Measurements from ENCODE around the gene C8A. TPM values are rescaled to one million over a fixed set of nuclear protein-coding genes. Genes with fewer than 3 reads are reported as not detected.

Gene C8A
- total and polyA plus RNA-seq, 10 of the 15 experiments (the other 5 are each of a cell fraction or from before 2014, with no cell fraction given): not detected

DNA sequence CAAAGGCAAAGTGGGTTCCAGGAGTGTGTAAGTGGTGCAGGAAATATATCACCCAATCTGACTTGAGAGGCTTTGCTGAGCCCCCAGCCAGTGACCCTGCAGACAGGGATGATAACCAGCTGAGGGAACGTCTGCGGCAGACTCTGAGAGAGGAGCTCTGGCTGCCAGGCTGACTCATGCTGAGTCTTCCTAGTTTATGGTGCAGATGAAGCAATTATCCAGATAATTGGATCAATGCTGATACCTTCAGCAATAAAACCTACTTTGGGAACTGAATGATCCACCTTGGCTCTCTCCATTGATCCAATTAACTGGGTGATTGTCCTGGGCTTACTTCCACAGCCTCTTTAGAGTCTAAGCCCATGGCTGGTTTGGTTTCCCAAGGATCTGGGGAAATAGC, 103.9 kb downstream of the C8A start:
- Histone ChIP-seq H4K20me1 (ENCODE audit: control insufficient read depth, insufficient read depth) (no peaks in the 10 kb centered on the region), H3K36me3 (ENCODE audit: control insufficient read depth in 2 of 2, insufficient read depth in 2 of 2, low read length in 1 of 2) (no peaks in the 10 kb centered on the region), H3K9ac (ENCODE audit: control insufficient read depth, insufficient read depth, low read length) (no peak overlapping the region), H2AFZ (ENCODE audit: control insufficient read depth, low read depth, low read length) (no peak overlapping the region), H3K79me2 (ENCODE audit: control insufficient read depth, insufficient read depth, low read length) (no peaks in the 10 kb centered on the region), H3K4me2 (ENCODE audit: control insufficient read depth, insufficient read depth) (no peak overlapping the region), H3K27me3 (replicated peaks in 1 of 2; ENCODE audit: control insufficient read depth in 2 of 2, insufficient read depth in 2 of 2, low read length in 1 of 2) (no peaks in the 10 kb centered on the region), H3K4me3 (no peak overlapping the region), H3K27ac (ENCODE audit: control insufficient read depth, insufficient read depth) (no peak overlapping the region), H3K9me3 (replicated peaks; ENCODE audit: control insufficient read depth, insufficient read depth, low read length) (no peaks in the 10 kb centered on the region), H3K4me1 (ENCODE audit: control insufficient read depth, insufficient read depth, low read length) (no peaks in the 10 kb centered on the region)
- 54% methylated on average over 2 of the region's 2 CpGs for WGBS (ENCODE audit: insufficient coverage, insufficient replicate concordance, low lambda C conversion rate, missing lambda C conversion rate)
- ChIA-PET SMC1A (ENCODE audit: uncharacterized antibody, unreplicated experiment) (no interaction called here), CTCF (interaction anchor here (1.1 kb wide), 1 partner anchor 60 kb away, joined by 3 read pairs; no protein-coding TSS in a partner anchor), RAD21 (ENCODE audit: unreplicated experiment) (no interaction called here), POLR2A (no interaction called here)
- intact Hi-C loops (cut with micrococcal nuclease; ENCODE audit: unreplicated experiment): no loop called here
- ATAC-seq (no peak), DNase-seq (ENCODE audit: low read depth, low spot score) (no peak), FAIRE-seq (no peak)
- BruUV-seq (replicated peaks): no TSS peak
- TF ChIP-seq SIX5 (IDR thresholded peaks at IDR 0.05; ENCODE audit: low read depth, low read length, severe bottlenecking) (no peak), GABPA (IDR thresholded peaks at IDR 0.05; ENCODE audit: low read depth) (no peak)
- TF ChIP-seq, protein P1, sequence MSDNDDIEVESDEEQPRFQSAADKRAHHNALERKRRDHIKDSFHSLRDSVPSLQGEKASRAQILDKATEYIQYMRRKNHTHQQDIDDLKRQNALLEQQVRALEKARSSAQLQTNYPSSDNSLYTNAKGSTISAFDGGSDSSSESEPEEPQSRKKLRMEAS (IDR thresholded peaks at IDR 0.05; ENCODE audit: low read depth, low read length): no peak
- TF ChIP-seq, protein P2, sequence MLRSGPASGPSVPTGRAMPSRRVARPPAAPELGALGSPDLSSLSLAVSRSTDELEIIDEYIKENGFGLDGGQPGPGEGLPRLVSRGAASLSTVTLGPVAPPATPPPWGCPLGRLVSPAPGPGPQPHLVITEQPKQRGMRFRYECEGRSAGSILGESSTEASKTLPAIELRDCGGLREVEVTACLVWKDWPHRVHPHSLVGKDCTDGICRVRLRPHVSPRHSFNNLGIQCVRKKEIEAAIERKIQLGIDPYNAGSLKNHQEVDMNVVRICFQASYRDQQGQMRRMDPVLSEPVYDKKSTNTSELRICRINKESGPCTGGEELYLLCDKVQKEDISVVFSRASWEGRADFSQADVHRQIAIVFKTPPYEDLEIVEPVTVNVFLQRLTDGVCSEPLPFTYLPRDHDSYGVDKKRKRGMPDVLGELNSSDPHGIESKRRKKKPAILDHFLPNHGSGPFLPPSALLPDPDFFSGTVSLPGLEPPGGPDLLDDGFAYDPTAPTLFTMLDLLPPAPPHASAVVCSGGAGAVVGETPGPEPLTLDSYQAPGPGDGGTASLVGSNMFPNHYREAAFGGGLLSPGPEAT (IDR thresholded peaks at IDR 0.05; ENCODE audit: low read depth): no peak
- in situ Hi-C loops (cut with MboI): no loop called here

DNA sequence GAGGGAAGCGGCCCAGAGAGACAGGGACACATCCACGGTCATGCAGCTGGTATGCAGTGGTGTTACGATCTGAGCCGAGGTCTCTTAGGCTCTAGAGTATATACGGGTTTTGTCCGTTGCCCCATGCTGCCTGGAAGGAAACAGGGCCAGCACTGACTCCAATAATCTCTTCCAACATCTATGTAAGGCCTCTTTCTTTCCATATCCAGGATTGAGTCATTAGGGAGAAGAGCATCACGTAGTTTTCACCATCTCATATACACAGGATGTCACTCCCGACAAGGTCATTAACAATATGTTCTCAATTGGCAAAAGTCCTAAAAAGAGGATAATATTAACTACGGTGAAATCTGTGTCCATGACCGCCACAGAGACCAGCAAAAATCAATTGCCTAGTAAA, 106.8 kb downstream of the C8A start:
- SMC1A ChIA-PET (ENCODE audit: uncharacterized antibody, unreplicated experiment): no interaction called here
- no TSS peak for BruUV-seq (replicated peaks)
- H3K9ac ChIP-seq (ENCODE audit: control insufficient read depth, insufficient read depth, low read length): no peak overlapping the region
- 42% methylated on average over 10 of the region's 10 CpGs for WGBS (ENCODE audit: insufficient coverage, insufficient replicate concordance, low lambda C conversion rate, missing lambda C conversion rate)
- ATAC-seq (no peak), FAIRE-seq (no peak), DNase-seq (ENCODE audit: low read depth, low spot score) (no peak)
- no peak overlapping the region for H3K4me3 ChIP-seq
- no peaks in the 10 kb centered on the region for H3K4me1 ChIP-seq (ENCODE audit: control insufficient read depth, insufficient read depth, low read length)
- CTCF ChIA-PET: no interaction called here
- POLR2A ChIA-PET: interaction anchor here (0.5 kb wide), 1 partner anchor 892 kb away, joined by 3 read pairs; no protein-coding TSS in a partner anchor
- H3K27ac ChIP-seq (ENCODE audit: control insufficient read depth, insufficient read depth): no peak overlapping the region
- H3K79me2 ChIP-seq (ENCODE audit: control insufficient read depth, insufficient read depth, low read length): no peaks in the 10 kb centered on the region
- H3K27me3 ChIP-seq (replicated peaks in 1 of 2; ENCODE audit: control insufficient read depth in 2 of 2, insufficient read depth in 2 of 2, low read length in 1 of 2): no peaks in the 10 kb centered on the region
- H2AFZ ChIP-seq (ENCODE audit: control insufficient read depth, low read depth, low read length): no peak overlapping the region
- no peaks in the 10 kb centered on the region for H3K36me3 ChIP-seq (ENCODE audit: control insufficient read depth in 2 of 2, insufficient read depth in 2 of 2, low read length in 1 of 2)
- RAD21 ChIA-PET (ENCODE audit: unreplicated experiment): no interaction called here
- H3K4me2 ChIP-seq (ENCODE audit: control insufficient read depth, insufficient read depth): no peak overlapping the region
- in situ Hi-C loops (cut with MboI): no loop called here
- H4K20me1 ChIP-seq (ENCODE audit: control insufficient read depth, insufficient read depth): no peaks in the 10 kb centered on the region
- no peaks in the 10 kb centered on the region for H3K9me3 ChIP-seq (replicated peaks; ENCODE audit: control insufficient read depth, insufficient read depth, low read length)
- intact Hi-C loops (cut with micrococcal nuclease; ENCODE audit: unreplicated experiment): no loop called here
- TF ChIP-seq MTA2 (IDR thresholded peaks at IDR 0.05; ENCODE audit: low read depth): no peak
- no peak for TF ChIP-seq STAT3 (IDR thresholded peaks at IDR 0.05; ENCODE audit: low read depth, low read length)
- TF ChIP-seq KDM1A (IDR thresholded peaks at IDR 0.05; ENCODE audit: borderline replicate concordance): no peak
- no peak for TF ChIP-seq YY1 (IDR thresholded peaks at IDR 0.05; ENCODE audit: low read depth, low read length)
- TF ChIP-seq SUZ12 (IDR thresholded peaks at IDR 0.05; ENCODE audit: unreplicated experiment): no peak
- no peak for TF ChIP-seq ZNF622 (IDR thresholded peaks at IDR 0.05)
- TF ChIP-seq TCF12 (IDR thresholded peaks at IDR 0.05; ENCODE audit: low read depth, low read length): no peak
- TF ChIP-seq SUPT20H (IDR thresholded peaks at IDR 0.05; ENCODE audit: borderline replicate concordance, control insufficient read depth, low read depth, low read length): no peak
- no peak for TF ChIP-seq FOXK2 (IDR thresholded peaks at IDR 0.05)
- TF ChIP-seq, protein P3, sequence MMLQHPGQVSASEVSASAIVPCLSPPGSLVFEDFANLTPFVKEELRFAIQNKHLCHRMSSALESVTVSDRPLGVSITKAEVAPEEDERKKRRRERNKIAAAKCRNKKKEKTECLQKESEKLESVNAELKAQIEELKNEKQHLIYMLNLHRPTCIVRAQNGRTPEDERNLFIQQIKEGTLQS (IDR thresholded peaks at IDR 0.05; ENCODE audit: borderline replicate concordance, extremely low read depth, low read depth, low read length): no peak
- no peak for TF ChIP-seq MYC (IDR thresholded peaks at IDR 0.05; ENCODE audit: insufficient read depth, insufficient read length, insufficient replicate concordance, low read length, severe bottlenecking)
- no peak for TF ChIP-seq SP1 (IDR thresholded peaks at IDR 0.05; ENCODE audit: low read depth, low read length)
- TF ChIP-seq ZBED1 (IDR thresholded peaks at IDR 0.05; ENCODE audit: borderline replicate concordance): no peak
- no peak for TF ChIP-seq ESRRA (IDR thresholded peaks at IDR 0.05; ENCODE audit: low read length)

Data from GM12878 (cell line).